T1000 (cell line): ENCODE measurements around the gene FBXL7.

Experiments used
- DNase-seq: peaks from one replicate; lab custom pipeline; 2025; ENCODE audit warnings: mixed read lengths; lab: John Stamatoyannopoulos, UW

The FBXL7 gene

GRCh38 chr5:15715967-15716366, 216.0 kb downstream of the FBXL7 start:
- DNase-seq: no peak

GRCh38 chr5:15717001-15717400, 217.0 kb downstream of the FBXL7 start:
- no peak for DNase-seq

- no peak for DNase-seq
Measured at GRCh38 chr5:15718421-15719179, 218.6 kb downstream of the FBXL7 start.

GRCh38 chr5:15719784-15720183, 219.8 kb downstream of the FBXL7 start:
- no peak for DNase-seq

- DNase-seq: no peak
Measured at GRCh38 chr5:15720515-15720914, 220.5 kb downstream of the FBXL7 start.

- DNase-seq: no peak
Measured at GRCh38 chr5:15722305-15722704, 222.3 kb downstream of the FBXL7 start.

- DNase-seq: no peak
Measured at GRCh38 chr5:15727375-15727774, 227.4 kb downstream of the FBXL7 start.

GRCh38 chr5:15728811-15729210, 228.8 kb downstream of the FBXL7 start:
- DNase-seq: no peak

GRCh38 chr5:15731699-15732098, 231.7 kb downstream of the FBXL7 start:
- no peak for DNase-seq

GRCh38 chr5:15734058-15734457, 234.1 kb downstream of the FBXL7 start:
- no peak for DNase-seq

GRCh38 chr5:15737036-15737821, 237.2 kb downstream of the FBXL7 start:
- DNase-seq: no peak

GRCh38 chr5:15737871-15738664, 238.1 kb downstream of the FBXL7 start:
- DNase-seq: no peak

- no peak for DNase-seq
Measured at GRCh38 chr5:15740383-15740782, 240.4 kb downstream of the FBXL7 start.

- DNase-seq: no peak
Measured at GRCh38 chr5:15741591-15741990, 241.6 kb downstream of the FBXL7 start.

- DNase-seq: no peak
Measured at GRCh38 chr5:15746833-15747232, 246.9 kb downstream of the FBXL7 start.

GRCh38 chr5:15748266-15748665, 248.3 kb downstream of the FBXL7 start:
- no peak for DNase-seq

- no peak for DNase-seq
Measured at GRCh38 chr5:15752663-15753285, 252.8 kb downstream of the FBXL7 start.

GRCh38 chr5:15753752-15754151, 253.8 kb downstream of the FBXL7 start:
- no peak for DNase-seq

- DNase-seq: no peak
Measured at GRCh38 chr5:15757103-15757502, 257.1 kb downstream of the FBXL7 start.

GRCh38 chr5:15757619-15758018, 257.6 kb downstream of the FBXL7 start:
- DNase-seq: no peak

GRCh38 chr5:15762668-15763067, 262.7 kb downstream of the FBXL7 start:
- DNase-seq: no peak

- no peak for DNase-seq
Measured at GRCh38 chr5:15763754-15764153, 263.8 kb downstream of the FBXL7 start.
